DOHH2 (cell line): ENCODE results near the gene HUWE1.
"Not testable (repeated sequence)": the region's sequence is repeated elsewhere in the genome, so short reads cannot be mapped to it uniquely, and the experiment has no call there.

Experiments used
- H3F3A ChIP-seq: fragments of 200-600 bp; sonication (generic), shearing (Covaris generic); 2 replicates; pipeline ENCODE4 v1.6.0; 2016; ENCODE audit warnings: antibody characterized with exemption, mild to moderate bottlenecking; ENCODE audit not compliant: control insufficient read depth, insufficient read depth
- H3K27ac ChIP-seq: fragments of 200-600 bp; sonication (generic); 2 replicates; pipeline ENCODE4 v1.5.1; 2014; ENCODE audit warnings: low read depth, mild to moderate bottlenecking, low read length, moderate library complexity
- H3K27me3 ChIP-seq: fragments of 200-600 bp; sonication (generic); 2 replicates; pipeline ENCODE4 v1.6.1; 2014; ENCODE audit warnings: mild to moderate bottlenecking, low read length, mixed read lengths; ENCODE audit not compliant: control insufficient read depth
- H3K36me3 ChIP-seq: fragments of 200-600 bp; sonication (generic); 2 replicates; pipeline ENCODE4 v1.6.1; 2014; ENCODE audit warnings: mild to moderate bottlenecking, low read length, moderate library complexity, mixed read lengths; ENCODE audit not compliant: control insufficient read depth
- H3K4me1 ChIP-seq: fragments of 200-600 bp; sonication (generic); 2 replicates; pipeline ENCODE4 v1.6.1; 2014; ENCODE audit warnings: mild to moderate bottlenecking, low read length, mixed read lengths; ENCODE audit not compliant: control insufficient read depth
- H3K4me2 ChIP-seq: fragments of 200-600 bp; sonication (generic); 2 replicates; pipeline ENCODE4 v1.6.0; 2014; ENCODE audit warnings: mild to moderate bottlenecking, low read length, moderate library complexity
- H3K4me3 ChIP-seq: fragments of 200-600 bp; sonication (generic); 2 replicates; pipeline ENCODE4 v1.5.1; 2014; ENCODE audit warnings: mild to moderate bottlenecking, low read length, mixed read lengths
- H3K79me2 ChIP-seq: fragments of 200-600 bp; sonication (generic); 2 replicates; pipeline ENCODE4 v1.6.1; 2014; ENCODE audit warnings: mild to moderate bottlenecking, low read length, mixed read lengths; ENCODE audit not compliant: control insufficient read depth
- H3K9me2 ChIP-seq: fragments of 200-600 bp; sonication (generic); replicated peaks from 2 replicates; pipeline ENCODE4 v1.6.1; 2014; ENCODE audit warnings: mild to moderate bottlenecking, low read length, mixed read lengths; ENCODE audit not compliant: control insufficient read depth
- H3K9me3 ChIP-seq: fragments of 200-600 bp; sonication (generic); 2 replicates; pipeline ENCODE4 v1.6.1; 2014; ENCODE audit warnings: antibody characterized with exemption, low read length, mixed read lengths; ENCODE audit not compliant: control insufficient read depth, insufficient read depth
- H4K20me1 ChIP-seq: fragments of 200-600 bp; sonication (generic); 2 replicates; pipeline ENCODE4 v1.6.0; 2014; ENCODE audit warnings: low read depth, mild to moderate bottlenecking, antibody characterized with exemption, low read length, moderate library complexity; ENCODE audit not compliant: control insufficient read depth, insufficient read depth
- EZH2phosphoT487 ChIP-seq: fragments of 200-600 bp; sonication (generic); IDR thresholded peaks from 2 replicates; pipeline ENCODE4 v1.6.1; 2017; ENCODE audit warnings: borderline replicate concordance, mild to moderate bottlenecking, antibody characterized with exemption, low read length, moderate library complexity, mixed read lengths
- TF ChIP-seq, protein P1 (sequence below): fragments of 200-600 bp; sonication (generic); IDR thresholded peaks from one replicate; pipeline ENCODE4 v1.5.1; 2014; ENCODE audit warnings: antibody characterized with exemption, mild to moderate bottlenecking, low read depth, low read length; ENCODE audit not compliant: poor library complexity, severe bottlenecking

Gene HUWE1

DNA sequence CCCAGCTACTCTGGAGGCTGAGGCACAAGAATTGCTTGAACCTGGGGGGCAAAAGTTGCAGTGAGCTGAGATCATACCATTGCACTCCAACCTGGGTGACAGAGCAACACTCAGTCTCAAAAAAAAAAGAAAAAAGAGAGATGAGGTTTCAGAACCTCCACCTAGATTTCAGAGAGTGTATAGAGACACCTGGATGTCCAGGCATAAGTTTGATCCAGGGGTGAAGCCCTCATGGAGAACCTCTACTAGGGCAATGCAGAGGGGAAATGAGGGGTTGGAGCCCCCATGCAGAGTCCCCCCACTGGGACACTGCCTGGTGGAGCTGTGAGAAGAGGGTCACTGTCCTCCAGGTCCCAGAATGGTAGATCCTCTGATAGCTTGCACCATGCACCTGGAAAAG, 159.5 kb downstream of the HUWE1 start:
- H3F3A ChIP-seq: no peaks in the 10 kb centered on the region
- H4K20me1 ChIP-seq: no peaks in the 10 kb centered on the region
- H3K4me2 ChIP-seq: no peak overlapping the region
- no peaks in the 10 kb centered on the region for H3K27me3 ChIP-seq
- no peak overlapping the region for H3K4me3 ChIP-seq
- H3K9me3 ChIP-seq: no peaks in the 10 kb centered on the region
- H3K79me2 ChIP-seq: no peaks in the 10 kb centered on the region
- no peaks in the 10 kb centered on the region for H3K9me2 ChIP-seq
- H3K4me1 ChIP-seq: no peaks in the 10 kb centered on the region
- TF ChIP-seq, protein P1, sequence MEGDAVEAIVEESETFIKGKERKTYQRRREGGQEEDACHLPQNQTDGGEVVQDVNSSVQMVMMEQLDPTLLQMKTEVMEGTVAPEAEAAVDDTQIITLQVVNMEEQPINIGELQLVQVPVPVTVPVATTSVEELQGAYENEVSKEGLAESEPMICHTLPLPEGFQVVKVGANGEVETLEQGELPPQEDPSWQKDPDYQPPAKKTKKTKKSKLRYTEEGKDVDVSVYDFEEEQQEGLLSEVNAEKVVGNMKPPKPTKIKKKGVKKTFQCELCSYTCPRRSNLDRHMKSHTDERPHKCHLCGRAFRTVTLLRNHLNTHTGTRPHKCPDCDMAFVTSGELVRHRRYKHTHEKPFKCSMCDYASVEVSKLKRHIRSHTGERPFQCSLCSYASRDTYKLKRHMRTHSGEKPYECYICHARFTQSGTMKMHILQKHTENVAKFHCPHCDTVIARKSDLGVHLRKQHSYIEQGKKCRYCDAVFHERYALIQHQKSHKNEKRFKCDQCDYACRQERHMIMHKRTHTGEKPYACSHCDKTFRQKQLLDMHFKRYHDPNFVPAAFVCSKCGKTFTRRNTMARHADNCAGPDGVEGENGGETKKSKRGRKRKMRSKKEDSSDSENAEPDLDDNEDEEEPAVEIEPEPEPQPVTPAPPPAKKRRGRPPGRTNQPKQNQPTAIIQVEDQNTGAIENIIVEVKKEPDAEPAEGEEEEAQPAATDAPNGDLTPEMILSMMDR: no peak
- no peak for TF ChIP-seq EZH2phosphoT487
- H3K27ac ChIP-seq: no peak overlapping the region
- H3K36me3 ChIP-seq: no peaks in the 10 kb centered on the region

DNA sequence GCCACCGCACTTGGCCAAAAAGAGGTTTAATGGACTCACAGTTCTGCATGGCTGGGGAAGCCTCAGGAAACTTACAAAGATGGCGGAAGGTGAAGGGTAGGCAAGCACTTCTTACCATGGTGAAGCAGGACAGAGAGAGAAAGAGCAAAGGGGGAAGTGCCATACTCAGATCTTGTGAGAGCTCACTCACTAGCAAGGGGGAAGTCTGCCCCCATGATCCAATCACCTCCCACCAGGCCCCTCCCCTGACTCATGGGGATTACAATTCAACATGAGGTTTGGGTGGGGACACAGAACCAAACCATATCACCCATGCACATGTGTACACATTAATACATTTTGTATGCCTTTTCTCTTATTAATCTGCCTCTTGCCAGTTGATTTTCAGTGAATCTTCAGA, 175.2 kb downstream of the HUWE1 start:
- H3K9me2 ChIP-seq: no peaks in the 10 kb centered on the region
- H3K36me3 ChIP-seq: no peaks in the 10 kb centered on the region
- H3K27ac ChIP-seq: no peak overlapping the region
- no peak overlapping the region for H3K4me2 ChIP-seq
- no peaks in the 10 kb centered on the region for H4K20me1 ChIP-seq
- no peak overlapping the region for H3K4me3 ChIP-seq
- H3K4me1 ChIP-seq: no peaks in the 10 kb centered on the region
- H3F3A ChIP-seq: no peaks in the 10 kb centered on the region
- no peak for TF ChIP-seq EZH2phosphoT487
- TF ChIP-seq, protein P1: no peak
- no peaks in the 10 kb centered on the region for H3K27me3 ChIP-seq
- H3K9me3 ChIP-seq: no peaks in the 10 kb centered on the region
- no peaks in the 10 kb centered on the region for H3K79me2 ChIP-seq

DNA sequence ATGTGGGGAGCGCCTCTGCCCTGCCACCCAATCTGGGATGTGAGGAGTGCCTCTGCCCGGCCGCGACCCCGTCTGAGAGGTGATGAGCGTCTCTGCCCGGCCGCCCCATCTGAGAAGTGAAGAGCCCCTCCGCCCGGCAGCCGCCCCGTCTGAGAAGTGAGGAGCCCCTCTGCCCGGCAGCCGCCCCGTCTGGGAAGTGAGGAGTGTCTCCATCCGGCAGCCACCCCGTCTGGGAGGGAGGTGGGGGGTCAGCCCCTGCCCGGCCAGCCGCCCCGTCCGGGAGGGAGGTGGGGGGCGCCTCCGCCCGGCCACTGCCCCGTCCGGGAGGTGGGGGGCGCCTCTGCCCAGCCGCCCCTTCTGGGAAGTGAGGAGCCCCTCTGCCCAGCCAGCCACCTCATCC, 182.5 kb downstream of the HUWE1 start:
- H4K20me1 ChIP-seq, H3K27ac ChIP-seq, H3K9me2 ChIP-seq, H3K4me1 ChIP-seq, H3K4me2 ChIP-seq, H3K27me3 ChIP-seq, H3K36me3 ChIP-seq, H3K4me3 ChIP-seq, H3F3A ChIP-seq, H3K9me3 ChIP-seq, H3K79me2 ChIP-seq: not testable (repeated sequence)

DNA sequence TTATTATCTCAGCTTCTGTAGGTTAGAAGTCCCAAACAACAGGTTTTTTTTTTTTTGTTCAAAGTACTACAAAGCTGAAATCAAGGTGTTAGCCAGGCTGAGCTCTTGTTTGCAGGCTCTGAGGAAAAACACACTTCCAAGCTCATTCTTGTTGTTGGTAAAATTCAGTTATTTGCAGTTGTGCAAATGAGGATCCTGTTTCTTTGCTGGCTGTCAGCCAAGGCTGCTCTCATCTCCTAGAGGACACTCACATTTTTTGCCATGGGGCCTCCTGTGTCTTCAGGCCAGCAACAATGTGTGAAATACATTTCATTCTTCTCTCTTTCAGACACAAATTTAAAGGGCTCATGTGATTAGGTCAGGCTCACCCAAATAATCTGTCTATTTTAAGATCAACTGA, 192.1 kb downstream of the HUWE1 start:
- no peaks in the 10 kb centered on the region for H3F3A ChIP-seq
- H4K20me1 ChIP-seq: no peaks in the 10 kb centered on the region
- no peak overlapping the region for H3K27ac ChIP-seq
- no peaks in the 10 kb centered on the region for H3K36me3 ChIP-seq
- no peaks in the 10 kb centered on the region for H3K9me3 ChIP-seq
- no peak overlapping the region for H3K4me3 ChIP-seq
- no peaks in the 10 kb centered on the region for H3K9me2 ChIP-seq
- H3K4me1 ChIP-seq: no peaks in the 10 kb centered on the region
- H3K79me2 ChIP-seq: no peaks in the 10 kb centered on the region
- TF ChIP-seq EZH2phosphoT487: no peak
- TF ChIP-seq, protein P1: no peak
- no peaks in the 10 kb centered on the region for H3K27me3 ChIP-seq
- H3K4me2 ChIP-seq: no peak overlapping the region
